HG02678 (cell line): ENCODE results near the gene GPR84.
A peak's percentile ranks its signal among the peaks of the same experiment; 100 is the strongest.
"Not testable (repeated sequence)": the region's sequence is repeated elsewhere in the genome, so short reads cannot be mapped to it uniquely, and the experiment has no call there.

ENCODE experiments used
- ATAC-seq: cut with Tn5 transposase; IDR thresholded peaks from one replicate; pipeline ENCODE4 v1.9.1; 2021; ENCODE audit warnings: mild to moderate bottlenecking, moderate library complexity; ENCODE audit not compliant: unreplicated experiment

Gene GPR84

GRCh38 chr12:54328595-54329337 lies 35.5 kb downstream of the GPR84 start:
- ATAC-seq = no peak

GRCh38 chr12:54325442-54326109 lies 38.7 kb downstream of the GPR84 start:
- not testable (repeated sequence) for ATAC-seq

- ATAC-seq = peak; percentile 98
These were observed 39.5 kb downstream of the GPR84 start, which contains the start of gene COPZ1 for GRCh38 chr12:54324617-54325441. COPZ1 (plus strand) TSS chr12:54325131; CDS start chr12:54325164, 33 bp downstream.

- no peak for ATAC-seq
These were observed 42.9 kb downstream of the GPR84 start for GRCh38 chr12:54321363-54321762.
